HCT116 (cell line): ENCODE data around the gene XDH. TPM values are rescaled to one million over a fixed set of nuclear protein-coding genes. Genes with fewer than 3 reads are reported as not detected.

Source experiments
- ATAC-seq: fragments of 200-7000 bp; cut with Tn5 transposase; 2 replicates; pipeline ENCODE4 v1.9.1; 2020; ENCODE audit warnings: mild to moderate bottlenecking, moderate library complexity
- BruUV-seq: library from RNA; stranded (reverse); fragments of 400-500 nt; replicated peaks from 2 replicates; lab custom pipeline; 2021; lab: Mats Ljungman, UMichigan
- CTCF ChIA-PET: fragments of 300-600 bp; sonication (Branson Sonifier 250); formaldehyde crosslinking; loops from one replicate; lab custom pipeline; 2021; ENCODE audit warnings: antibody characterized with exemption; lab: Charles Lee
- POLR2A ChIA-PET: fragments of 300-600, 350-600 bp; sonication (Branson Sonifier 250); formaldehyde crosslinking; loops from one replicate; lab custom pipeline; 2021; ENCODE audit warnings: antibody characterized with exemption; lab: Charles Lee
- RAD21 ChIA-PET, 2 experiments: fragments of 300-600 bp; sonication (Branson Sonifier 250); formaldehyde crosslinking; loops; one replicate each; lab custom pipeline; 2023; ENCODE audit warnings: low total read pairs in 2 of 2; ENCODE audit not compliant: uncharacterized antibody in 2 of 2, unreplicated experiment in 2 of 2, low non-redundant PET in 1 of 2; lab: Charles Lee
- DNase-seq: peaks from one replicate; pipeline ENCODE4 v3.0.0-alpha.2; 2010; ENCODE audit warnings: low read depth, low spot score
- H2AFZ ChIP-seq: fragments of 200-600 bp; shearing (Covaris generic), sonication (generic); 2 replicates; pipeline ENCODE4 v1.6.1; 2017; ENCODE audit warnings: low read depth, mixed run types, mixed read lengths, antibody characterized with exemption, low read length; ENCODE audit not compliant: poor library complexity, severe bottlenecking
- H3K27ac ChIP-seq: 2 replicates; pipeline ENCODE4 v1.5.1; 2012; ENCODE audit warnings: low read depth, low read length
- H3K27me3 ChIP-seq: fragments of 200-600 bp; sonication (generic); 2 replicates; pipeline ENCODE4 v1.6.1; 2016; ENCODE audit warnings: mixed run types, low read length, mixed read lengths; ENCODE audit not compliant: insufficient read depth
- H3K36me3 ChIP-seq, 2 experiments: fragments of 200-500 bp in 1 of 2; fragments of 200-600 bp in 1 of 2; sonication (Bioruptor generic) in 1 of 2; sonication (generic) in 1 of 2; 2 replicates each; pipeline versions ENCODE4 v1.5.1 to v1.6.1; 2014 to 2016; ENCODE audit warnings: low read length in 2 of 2, inconsistent platforms in 1 of 2, mixed read lengths in 1 of 2, mixed run types in 1 of 2; ENCODE audit not compliant: insufficient read depth in 2 of 2, control insufficient read depth in 1 of 2
- H3K4me1 ChIP-seq, 2 experiments: fragments of 200-600 bp in 1 of 2; sonication (generic) in 1 of 2; 2 replicates each; pipeline versions ENCODE4 v1.5.1 to v1.6.1; 2012 to 2017; ENCODE audit warnings: low read length in 2 of 2, inconsistent platforms in 1 of 2, mild to moderate bottlenecking in 1 of 2, mixed read lengths in 1 of 2, mixed run types in 1 of 2, moderate library complexity in 1 of 2; ENCODE audit not compliant: insufficient read depth in 2 of 2, control insufficient read depth in 1 of 2
- H3K4me2 ChIP-seq: fragments of 200-600 bp; sonication (generic); 2 replicates; pipeline ENCODE4 v1.6.1; 2017; ENCODE audit warnings: mixed run types, low read length, mixed read lengths
- H3K4me3 ChIP-seq, 2 experiments: fragments of 200-600 bp in 1 of 2; sonication (generic) in 1 of 2; replicated peaks in 1 of 2; 2 replicates each; pipeline ENCODE4 v1.5.1; 2011 to 2016; ENCODE audit warnings: low read length in 2 of 2, control low read depth in 1 of 2, low read depth in 1 of 2, mild to moderate bottlenecking in 1 of 2, mixed read lengths in 1 of 2, mixed run types in 1 of 2
- H3K79me2 ChIP-seq: fragments of 200-600 bp; sonication (generic); 2 replicates; pipeline ENCODE4 v1.6.1; 2017; ENCODE audit warnings: mild to moderate bottlenecking, mixed run types, low read length, moderate library complexity, mixed read lengths; ENCODE audit not compliant: insufficient read depth
- H3K9ac ChIP-seq: fragments of 200-600 bp; sonication (generic); 2 replicates; pipeline ENCODE4 v1.6.1; 2016; ENCODE audit warnings: low read length, mixed read lengths
- H3K9me2 ChIP-seq: fragments of 200-600 bp; sonication (generic), shearing (Covaris generic); 2 replicates; pipeline ENCODE4 v1.6.1; 2017; ENCODE audit warnings: mixed run types, mild to moderate bottlenecking, moderate library complexity; ENCODE audit not compliant: insufficient read depth
- H3K9me3 ChIP-seq, 2 experiments: fragments of 200-500 bp in 1 of 2; fragments of 200-600 bp in 1 of 2; sonication (Bioruptor generic) in 1 of 2; sonication (generic) in 1 of 2; 2 replicates each; pipeline ENCODE4 v1.6.1; 2014 to 2017; ENCODE audit warnings: low read length in 2 of 2, mixed read lengths in 2 of 2, inconsistent platforms in 1 of 2, low read depth in 1 of 2, mild to moderate bottlenecking in 1 of 2, mixed run types in 1 of 2, moderate library complexity in 1 of 2; ENCODE audit not compliant: control insufficient read depth in 1 of 2, insufficient read depth in 1 of 2
- H4K20me1 ChIP-seq: fragments of 200-600 bp; sonication (generic), shearing (Covaris generic); 2 replicates; pipeline ENCODE4 v1.6.1; 2017; ENCODE audit warnings: mixed run types, mild to moderate bottlenecking, moderate library complexity; ENCODE audit not compliant: insufficient read depth
- CBX3 ChIP-seq: IDR thresholded peaks from 2 replicates; pipeline ENCODE4 v1.6.1; 2012; ENCODE audit warnings: low read depth
- ELF1 ChIP-seq: IDR thresholded peaks from 2 replicates; pipeline ENCODE4 v1.6.1; 2012; ENCODE audit warnings: low read depth, borderline replicate concordance
- SIN3A ChIP-seq: IDR thresholded peaks from 2 replicates; pipeline ENCODE4 v1.6.1; 2012; ENCODE audit warnings: low read depth
- ZNF274 ChIP-seq: fragments of 200-500 bp; sonication (Bioruptor generic); IDR thresholded peaks from 2 replicates; pipeline ENCODE4 v1.6.1; 2014; ENCODE audit warnings: mild to moderate bottlenecking, low read depth, low read length, inconsistent platforms
- intact Hi-C: fragments of 100-400 bp; cut with micrococcal nuclease; formaldehyde crosslinking; loops from 2 replicates; pipeline ENCODE4 v1.10.0; 2022
- total RNA-seq: library from RNA; stranded (reverse); gene quantifications from one replicate; pipeline ENCODE4 v1.2.1, GENCODE V29; 2021; ENCODE audit not compliant: unreplicated experiment
- TF ChIP-seq, protein P1 (sequence below), 3 experiments: fragments of 200-600 bp in 1 of 3; sonication (generic) in 1 of 3; IDR thresholded peaks in 2 of 3; conservative IDR thresholded peaks in 1 of 3; 2 replicates each; pipeline ENCODE4 v1.5.1; 2012 to 2017; ENCODE audit warnings: low read depth in 2 of 3, low read length in 2 of 3, antibody characterized with exemption in 1 of 3, borderline replicate concordance in 1 of 3, control low read depth in 1 of 3, mild to moderate bottlenecking in 1 of 3, mixed read lengths in 1 of 3, mixed run types in 1 of 3, moderate library complexity in 1 of 3; ENCODE audit not compliant: insufficient read depth in 1 of 3
- TF ChIP-seq, protein P2 (sequence below): IDR thresholded peaks from 2 replicates; pipeline ENCODE4 v1.6.1; 2012

Gene XDH
- total RNA-seq, 1 experiment from 2014 or later = 0.15 TPM

DNA sequence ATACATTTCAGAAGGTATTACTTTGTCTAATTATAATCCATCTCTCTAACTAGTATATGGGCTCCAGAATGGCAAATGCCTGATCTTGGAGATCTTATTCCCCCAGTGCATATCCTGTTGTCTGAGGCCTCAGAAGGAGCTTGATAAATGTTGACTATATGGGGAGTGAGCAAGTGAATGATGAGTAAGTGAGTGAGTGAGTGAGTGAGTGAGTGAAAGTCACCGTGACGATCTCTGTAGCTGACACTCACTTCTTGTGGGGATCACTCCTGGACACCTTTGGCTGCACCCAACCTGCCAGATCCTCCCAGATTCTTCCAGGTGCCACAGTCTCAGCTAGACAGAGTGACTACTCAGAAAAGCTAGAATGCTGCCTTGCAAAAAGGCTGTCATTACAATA is 2.8 kb downstream of the XDH start:
- ATAC-seq (no peak), DNase-seq (no peak)
- Histone ChIP-seq H2AFZ (no peak overlapping the region), H3K9me2 (no peaks in the 10 kb centered on the region), H3K36me3 (no peaks in the 10 kb centered on the region), H3K4me3 (no peak overlapping the region), H3K4me2 (no peak overlapping the region), H3K27ac (no peak overlapping the region), H4K20me1 (no peaks in the 10 kb centered on the region), H3K79me2 (no peaks in the 10 kb centered on the region), H3K27me3 (peaks cover 3% of the 10 kb centered on the region; the same call in 1 of the 2 replicates), H3K9ac (no peak overlapping the region), H3K4me1 (no peaks in the 10 kb centered on the region), H3K9me3 (no peaks in the 10 kb centered on the region)
- ChIA-PET CTCF (no interaction called here), RAD21 (no interaction called here), POLR2A (no interaction called here)
- intact Hi-C loops = no loop called here
- BruUV-seq = no TSS peak
- TF ChIP-seq ELF1 (no peak), ZNF274 (no peak), SIN3A (no peak)
- TF ChIP-seq, protein P1, sequence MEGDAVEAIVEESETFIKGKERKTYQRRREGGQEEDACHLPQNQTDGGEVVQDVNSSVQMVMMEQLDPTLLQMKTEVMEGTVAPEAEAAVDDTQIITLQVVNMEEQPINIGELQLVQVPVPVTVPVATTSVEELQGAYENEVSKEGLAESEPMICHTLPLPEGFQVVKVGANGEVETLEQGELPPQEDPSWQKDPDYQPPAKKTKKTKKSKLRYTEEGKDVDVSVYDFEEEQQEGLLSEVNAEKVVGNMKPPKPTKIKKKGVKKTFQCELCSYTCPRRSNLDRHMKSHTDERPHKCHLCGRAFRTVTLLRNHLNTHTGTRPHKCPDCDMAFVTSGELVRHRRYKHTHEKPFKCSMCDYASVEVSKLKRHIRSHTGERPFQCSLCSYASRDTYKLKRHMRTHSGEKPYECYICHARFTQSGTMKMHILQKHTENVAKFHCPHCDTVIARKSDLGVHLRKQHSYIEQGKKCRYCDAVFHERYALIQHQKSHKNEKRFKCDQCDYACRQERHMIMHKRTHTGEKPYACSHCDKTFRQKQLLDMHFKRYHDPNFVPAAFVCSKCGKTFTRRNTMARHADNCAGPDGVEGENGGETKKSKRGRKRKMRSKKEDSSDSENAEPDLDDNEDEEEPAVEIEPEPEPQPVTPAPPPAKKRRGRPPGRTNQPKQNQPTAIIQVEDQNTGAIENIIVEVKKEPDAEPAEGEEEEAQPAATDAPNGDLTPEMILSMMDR (IDR thresholded peaks at IDR 0.05 in 2 of 3, conservative IDR thresholded peaks at IDR 0.05 in 1 of 3; ENCODE audit: borderline replicate concordance in 1 of 3, insufficient read depth in 1 of 3, low read depth in 2 of 3, low read length in 2 of 3) = no peak
- TF ChIP-seq, protein P2, sequence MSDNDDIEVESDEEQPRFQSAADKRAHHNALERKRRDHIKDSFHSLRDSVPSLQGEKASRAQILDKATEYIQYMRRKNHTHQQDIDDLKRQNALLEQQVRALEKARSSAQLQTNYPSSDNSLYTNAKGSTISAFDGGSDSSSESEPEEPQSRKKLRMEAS = no peak

DNA sequence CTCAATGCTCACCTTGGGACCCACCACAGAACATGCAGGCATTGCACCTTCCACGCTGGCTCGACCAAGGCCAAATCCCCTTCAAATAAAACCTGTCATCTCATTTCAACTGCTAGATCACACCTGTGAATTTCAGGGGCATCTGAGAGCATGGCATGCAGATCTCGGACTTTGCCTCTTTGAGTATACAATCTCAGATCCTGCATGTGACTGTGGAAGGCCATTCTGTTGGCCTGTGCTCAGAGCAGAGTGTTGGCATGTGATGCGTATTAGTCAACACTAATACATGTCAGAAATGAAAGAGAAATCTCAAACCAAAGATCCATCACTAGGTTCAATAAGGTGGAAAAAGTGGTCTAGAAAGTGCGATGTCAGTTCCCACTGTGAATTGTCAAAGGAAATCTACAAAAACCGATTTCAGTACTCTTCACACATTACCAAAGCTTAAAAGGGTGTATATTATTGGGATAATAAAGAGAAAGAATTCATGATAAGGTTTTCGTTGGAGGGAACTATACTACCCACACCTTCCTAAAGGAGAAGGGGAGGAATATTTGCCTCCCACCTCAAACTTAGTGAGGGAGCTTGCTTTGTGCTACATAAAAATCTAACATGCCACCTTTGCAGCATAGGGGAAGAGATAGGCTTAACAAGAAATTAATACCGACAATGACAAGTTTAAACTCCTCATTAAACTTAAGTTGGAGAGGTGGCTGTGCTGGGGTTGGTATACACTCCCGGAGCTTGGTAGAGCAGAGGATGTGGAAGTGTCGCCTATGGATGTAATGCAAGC is 7.8 kb downstream of the XDH start:
- Histone ChIP-seq H3K27me3 (no peaks in the 10 kb centered on the region), H4K20me1 (no peaks in the 10 kb centered on the region), H3K4me1 (peaks cover 0 to 2% of the 10 kb centered on the region in 2 experiments; a peak in 1 of 4 replicates), H3K9me2 (no peaks in the 10 kb centered on the region), H3K4me3 (no peak overlapping the region), H3K4me2 (no peak overlapping the region), H3K79me2 (no peaks in the 10 kb centered on the region), H2AFZ (no peak overlapping the region), H3K36me3 (no peaks in the 10 kb centered on the region), H3K27ac (no peak overlapping the region), H3K9ac (no peak overlapping the region), H3K9me3 (no peaks in the 10 kb centered on the region)
- intact Hi-C loops = no loop called here
- CTCF ChIA-PET = no interaction called here
- POLR2A ChIA-PET = no interaction called here
- no peak for DNase-seq
- ATAC-seq = no peak
- no TSS peak for BruUV-seq
- RAD21 ChIA-PET = no interaction called here
- TF ChIP-seq CBX3 = no peak
